Measurements from ENCODE around the gene NDUFB10. TPM values are rescaled to one million over a fixed set of nuclear protein-coding genes. Genes with fewer than 3 reads are reported as not detected.
A peak's percentile ranks its signal among the peaks of the same experiment; 100 is the strongest.

The NDUFB10 gene
- polyA plus RNA-seq, 1 of the 3 experiments (the other 2 are of a cell fraction) = 468 TPM

DNA sequence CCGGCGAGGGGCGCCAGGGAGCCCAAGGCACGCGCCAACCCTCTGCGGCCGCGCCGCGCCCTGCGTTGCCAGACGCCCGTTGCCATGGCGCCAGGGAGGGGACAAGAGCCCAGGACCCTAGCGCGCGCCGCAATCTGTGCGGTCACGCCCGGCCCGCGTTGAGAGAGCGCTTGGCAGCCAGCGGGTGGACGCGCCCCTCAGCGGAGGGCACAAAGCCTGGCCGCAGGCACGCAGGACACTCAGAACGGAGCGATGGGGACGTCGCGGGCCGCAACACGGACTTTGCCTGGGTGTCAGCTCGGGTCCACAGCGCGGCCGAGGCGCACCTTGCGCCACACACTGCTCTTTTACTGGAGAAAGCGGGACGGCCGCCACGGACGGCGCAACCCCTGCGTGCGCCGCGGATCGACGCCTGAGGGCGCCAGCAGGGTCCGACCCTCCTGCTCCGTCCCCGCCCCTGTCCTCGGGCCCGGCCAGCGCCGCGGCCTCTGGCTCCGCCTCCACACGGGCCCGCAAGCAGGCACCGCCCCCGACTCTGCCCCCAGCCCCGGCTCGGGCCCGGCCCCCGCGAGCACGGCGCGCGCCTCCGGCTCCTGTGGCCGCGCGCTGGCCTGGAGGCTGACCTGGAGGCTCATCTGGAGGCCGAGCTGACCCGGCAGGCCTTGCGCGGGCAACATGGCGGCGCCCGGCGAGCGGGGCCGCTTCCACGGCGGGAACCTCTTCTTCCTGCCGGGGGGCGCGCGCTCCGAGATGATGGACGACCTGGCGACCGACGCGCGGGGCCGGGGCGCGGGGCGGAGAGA is 24.4 kb downstream of the NDUFB10 start, which contains the start of gene GFER:
GFER (plus strand) TSS at position 650 of the 803 bp plus-strand sequence; CDS start at position 676, 26 bp downstream.
- no peaks in the 10 kb centered on the region for H4K20me1 ChIP-seq (ENCODE audit: insufficient read depth)
- TF ChIP-seq FOSL2 (IDR thresholded peaks at IDR 0.05; ENCODE audit: borderline replicate concordance, low read depth) (no peak), EZH2phosphoT487 (IDR thresholded peaks at IDR 0.05; ENCODE audit: borderline replicate concordance, low read depth) (no peak), ELF1 (IDR thresholded peaks at IDR 0.05) (no peak), CHD2 (IDR thresholded peaks at IDR 0.05; ENCODE audit: low read length, partially characterized antibody) (peak; percentile 33), SMC3 (IDR thresholded peaks at IDR 0.05; ENCODE audit: low read depth, low read length) (peak; percentile 11; the same call in 1 of the 2 replicates), NRF1 (IDR thresholded peaks at IDR 0.05; ENCODE audit: low read depth, low read length) (0 out of 2 replicates have a peak, but pooled peaks have one; percentile 14), POLR2AphosphoS5 (IDR thresholded peaks at IDR 0.05; ENCODE audit: low read depth, low read length) (peak; percentile 8; the same call in 1 of the 2 replicates), MXI1 (IDR thresholded peaks at IDR 0.05; ENCODE audit: low read depth, low read length) (peak; percentile 90), TAF1 (IDR thresholded peaks at IDR 0.05; ENCODE audit: borderline replicate concordance, low read depth, low read length) (peak; percentile 81), SIN3A (IDR thresholded peaks at IDR 0.05; ENCODE audit: borderline replicate concordance, low read depth, low read length) (peak; percentile 73; the same call in 1 of the 2 replicates), NFIC (IDR thresholded peaks at IDR 0.05; ENCODE audit: borderline replicate concordance) (no peak), YY1 (IDR thresholded peaks at IDR 0.05; ENCODE audit: low read depth) (peak; percentile 94)
- TF ChIP-seq, protein P1, sequence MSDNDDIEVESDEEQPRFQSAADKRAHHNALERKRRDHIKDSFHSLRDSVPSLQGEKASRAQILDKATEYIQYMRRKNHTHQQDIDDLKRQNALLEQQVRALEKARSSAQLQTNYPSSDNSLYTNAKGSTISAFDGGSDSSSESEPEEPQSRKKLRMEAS (IDR thresholded peaks at IDR 0.05; ENCODE audit: low read depth) = peak; percentile 14; the same call in 1 of the 2 replicates
- TF ChIP-seq, protein P2, sequence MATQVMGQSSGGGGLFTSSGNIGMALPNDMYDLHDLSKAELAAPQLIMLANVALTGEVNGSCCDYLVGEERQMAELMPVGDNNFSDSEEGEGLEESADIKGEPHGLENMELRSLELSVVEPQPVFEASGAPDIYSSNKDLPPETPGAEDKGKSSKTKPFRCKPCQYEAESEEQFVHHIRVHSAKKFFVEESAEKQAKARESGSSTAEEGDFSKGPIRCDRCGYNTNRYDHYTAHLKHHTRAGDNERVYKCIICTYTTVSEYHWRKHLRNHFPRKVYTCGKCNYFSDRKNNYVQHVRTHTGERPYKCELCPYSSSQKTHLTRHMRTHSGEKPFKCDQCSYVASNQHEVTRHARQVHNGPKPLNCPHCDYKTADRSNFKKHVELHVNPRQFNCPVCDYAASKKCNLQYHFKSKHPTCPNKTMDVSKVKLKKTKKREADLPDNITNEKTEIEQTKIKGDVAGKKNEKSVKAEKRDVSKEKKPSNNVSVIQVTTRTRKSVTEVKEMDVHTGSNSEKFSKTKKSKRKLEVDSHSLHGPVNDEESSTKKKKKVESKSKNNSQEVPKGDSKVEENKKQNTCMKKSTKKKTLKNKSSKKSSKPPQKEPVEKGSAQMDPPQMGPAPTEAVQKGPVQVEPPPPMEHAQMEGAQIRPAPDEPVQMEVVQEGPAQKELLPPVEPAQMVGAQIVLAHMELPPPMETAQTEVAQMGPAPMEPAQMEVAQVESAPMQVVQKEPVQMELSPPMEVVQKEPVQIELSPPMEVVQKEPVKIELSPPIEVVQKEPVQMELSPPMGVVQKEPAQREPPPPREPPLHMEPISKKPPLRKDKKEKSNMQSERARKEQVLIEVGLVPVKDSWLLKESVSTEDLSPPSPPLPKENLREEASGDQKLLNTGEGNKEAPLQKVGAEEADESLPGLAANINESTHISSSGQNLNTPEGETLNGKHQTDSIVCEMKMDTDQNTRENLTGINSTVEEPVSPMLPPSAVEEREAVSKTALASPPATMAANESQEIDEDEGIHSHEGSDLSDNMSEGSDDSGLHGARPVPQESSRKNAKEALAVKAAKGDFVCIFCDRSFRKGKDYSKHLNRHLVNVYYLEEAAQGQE (IDR thresholded peaks at IDR 0.05; ENCODE audit: low read depth, low read length) = peak; percentile 61
- TF ChIP-seq, protein P3, sequence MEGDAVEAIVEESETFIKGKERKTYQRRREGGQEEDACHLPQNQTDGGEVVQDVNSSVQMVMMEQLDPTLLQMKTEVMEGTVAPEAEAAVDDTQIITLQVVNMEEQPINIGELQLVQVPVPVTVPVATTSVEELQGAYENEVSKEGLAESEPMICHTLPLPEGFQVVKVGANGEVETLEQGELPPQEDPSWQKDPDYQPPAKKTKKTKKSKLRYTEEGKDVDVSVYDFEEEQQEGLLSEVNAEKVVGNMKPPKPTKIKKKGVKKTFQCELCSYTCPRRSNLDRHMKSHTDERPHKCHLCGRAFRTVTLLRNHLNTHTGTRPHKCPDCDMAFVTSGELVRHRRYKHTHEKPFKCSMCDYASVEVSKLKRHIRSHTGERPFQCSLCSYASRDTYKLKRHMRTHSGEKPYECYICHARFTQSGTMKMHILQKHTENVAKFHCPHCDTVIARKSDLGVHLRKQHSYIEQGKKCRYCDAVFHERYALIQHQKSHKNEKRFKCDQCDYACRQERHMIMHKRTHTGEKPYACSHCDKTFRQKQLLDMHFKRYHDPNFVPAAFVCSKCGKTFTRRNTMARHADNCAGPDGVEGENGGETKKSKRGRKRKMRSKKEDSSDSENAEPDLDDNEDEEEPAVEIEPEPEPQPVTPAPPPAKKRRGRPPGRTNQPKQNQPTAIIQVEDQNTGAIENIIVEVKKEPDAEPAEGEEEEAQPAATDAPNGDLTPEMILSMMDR (IDR thresholded peaks at IDR 0.05) = peak; percentile 50
- no peaks in the 10 kb centered on the region for H3K27me3 ChIP-seq (ENCODE audit: insufficient read depth)
- CTCF ChIA-PET = interaction anchor here (0.6 to 12.9 kb wide), 8 partner anchors 12 to 1089 kb away, joined by 3 to 108 read pairs (median 4); partner anchors contain the start of genes RPS2 and TBL3
- peak within 1 kb of the TSS; percentile 85 for H3K9ac ChIP-seq
- peak within 1 kb of the TSS; percentile 66 to 95 for H3K27ac ChIP-seq (ENCODE audit: low read depth in 2 of 2, low read length in 1 of 2)
- POLR2A ChIA-PET = interaction anchor here (0.6 to 1.8 kb wide), 3 partner anchors 12 to 19 kb away, joined by 3 to 9 read pairs (median 8); partner anchors contain the start of genes RPS2 and TBL3
- H3F3A ChIP-seq (replicated peaks; ENCODE audit: insufficient read depth) = peaks cover 15% of the 10 kb centered on the region
- peaks cover 8 to 21% of the 10 kb centered on the region in 2 experiments; a peak in 2 of 4 replicates for H3K4me1 ChIP-seq (ENCODE audit: control insufficient read depth in 1 of 2, insufficient read depth in 2 of 2, low read depth in 1 of 2, low read length in 1 of 2)
- peaks cover 19% of the 10 kb centered on the region; the same call in 1 of the 2 replicates for H3K79me2 ChIP-seq (ENCODE audit: insufficient read depth)
- peak within 1 kb of the TSS; percentile 99 for H3K4me2 ChIP-seq
- peak; percentile 99 for DNase-seq
- 4% methylated on average over 29 of the region's 109 CpGs for WGBS (ENCODE audit: low lambda C conversion rate)
- peaks cover 5 to 14% of the 10 kb centered on the region in 2 experiments for H3K36me3 ChIP-seq (replicated peaks in 1 of 2; ENCODE audit: control insufficient read depth in 1 of 2, insufficient read depth in 2 of 2, low read length in 1 of 2)
- H3K9me2 ChIP-seq = no peaks in the 10 kb centered on the region
- H2AFZ ChIP-seq (ENCODE audit: low read depth) = peak within 1 kb of the TSS; percentile 81; the same call in 1 of the 2 replicates
- H3K9me3 ChIP-seq = no peaks in the 10 kb centered on the region
- H3K4me3 ChIP-seq (ENCODE audit: low read depth in 2 of 2, low read length in 1 of 2) = peak within 1 kb of the TSS; percentile 77 to 80
